Measurements from ENCODE around the gene AURKA.
A peak's percentile ranks its signal among the peaks of the same experiment; 100 is the strongest.
"Not testable (repeated sequence)": the region's sequence is repeated elsewhere in the genome, so short reads cannot be mapped to it uniquely, and the experiment has no call there.

AURKA gene

DNA sequence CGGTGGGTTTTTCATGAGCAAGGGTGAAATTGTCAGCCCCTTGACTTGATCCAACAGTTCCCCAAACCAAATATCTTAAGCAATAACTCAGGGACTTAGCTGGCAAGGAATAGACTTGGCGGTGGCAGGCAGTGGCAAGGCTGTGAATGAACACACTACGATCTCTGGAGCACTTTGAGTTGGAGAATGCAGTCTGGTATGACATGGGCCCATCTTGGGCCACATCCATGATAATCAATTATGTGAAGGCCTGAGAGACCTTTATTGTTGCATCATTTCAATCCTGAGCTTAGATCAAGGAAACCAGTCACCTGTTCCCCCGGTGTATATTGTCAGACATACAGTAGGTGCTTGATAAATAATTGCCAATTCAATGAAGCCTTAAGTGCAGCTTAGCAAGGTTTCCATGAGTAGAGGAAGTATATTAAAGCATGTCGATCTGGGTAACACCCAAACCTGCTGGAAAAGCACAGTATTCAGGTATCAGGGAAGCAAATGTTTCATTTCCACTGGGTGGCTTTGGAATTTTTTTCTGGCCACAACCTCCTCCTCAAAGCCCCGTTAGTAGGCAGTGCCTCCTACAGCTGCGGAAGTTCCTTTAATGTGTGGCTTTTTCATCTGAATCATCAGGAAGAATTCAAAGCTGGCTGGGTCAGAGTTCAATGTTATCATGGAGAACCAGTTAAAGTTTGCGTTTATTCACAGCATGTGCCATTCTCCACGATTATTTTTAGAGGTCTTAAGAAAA is 30.2 kb upstream of the AURKA start:
- no peak for DNase-seq (ENCODE audit: low read depth, low spot score)

DNA sequence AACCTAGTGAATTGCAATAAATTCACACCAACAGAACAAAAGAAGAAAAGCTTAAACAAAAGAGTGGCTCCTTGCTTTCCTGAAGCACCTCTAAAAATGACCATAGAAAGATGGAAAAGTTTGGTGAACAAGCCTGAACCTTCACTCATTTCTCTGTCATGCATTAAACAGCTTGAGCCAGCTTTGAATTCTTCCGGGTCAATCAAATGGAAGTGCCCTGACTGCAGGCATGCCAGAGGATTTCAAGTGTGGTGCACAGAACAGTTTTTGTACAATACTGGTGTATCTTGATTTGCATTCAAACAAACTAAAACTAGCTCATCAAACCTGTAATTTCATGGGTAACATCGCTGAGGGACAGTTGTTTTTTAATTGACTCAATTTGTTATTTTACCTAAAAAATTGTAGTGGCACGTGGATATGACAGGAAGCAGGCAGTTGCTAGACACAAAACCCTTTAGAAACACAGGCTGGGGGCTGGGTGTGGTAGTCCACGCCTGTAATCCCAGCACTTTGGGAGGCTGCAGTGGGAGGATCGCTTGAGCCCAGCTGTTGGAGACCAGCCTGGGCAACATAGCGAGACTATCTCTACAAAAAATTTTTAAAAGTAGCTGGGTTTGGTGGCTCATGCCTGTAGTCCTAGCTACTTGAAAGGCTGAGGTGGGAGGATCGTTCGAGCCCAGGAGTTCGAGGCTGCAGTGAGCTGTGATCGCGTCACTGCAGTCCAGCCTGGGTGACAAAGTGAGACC is 29.1 kb upstream of the AURKA start:
- no peak for DNase-seq (ENCODE audit: low read depth, low spot score)

DNA sequence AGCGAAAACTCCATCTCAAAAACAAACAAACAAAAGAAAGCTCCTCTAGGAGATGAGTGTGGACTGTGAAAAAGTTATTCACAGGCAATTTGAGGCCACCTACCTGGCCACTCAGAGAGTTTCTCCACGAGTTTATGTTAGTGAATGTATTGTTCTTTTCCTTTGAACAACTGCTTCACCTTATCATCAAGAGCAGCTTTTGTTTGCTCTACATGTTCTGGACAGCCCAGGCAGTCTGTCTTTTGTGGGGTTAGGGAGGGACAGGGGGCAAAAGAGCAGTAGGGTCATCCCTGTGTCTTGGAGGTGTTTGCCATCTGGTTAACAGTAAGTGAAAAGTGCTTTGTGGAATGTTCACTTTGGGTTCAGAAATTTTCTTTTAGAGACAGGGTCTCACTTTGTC is 28.0 kb upstream of the AURKA start:
- no peak for DNase-seq (ENCODE audit: low read depth, low spot score)

DNA sequence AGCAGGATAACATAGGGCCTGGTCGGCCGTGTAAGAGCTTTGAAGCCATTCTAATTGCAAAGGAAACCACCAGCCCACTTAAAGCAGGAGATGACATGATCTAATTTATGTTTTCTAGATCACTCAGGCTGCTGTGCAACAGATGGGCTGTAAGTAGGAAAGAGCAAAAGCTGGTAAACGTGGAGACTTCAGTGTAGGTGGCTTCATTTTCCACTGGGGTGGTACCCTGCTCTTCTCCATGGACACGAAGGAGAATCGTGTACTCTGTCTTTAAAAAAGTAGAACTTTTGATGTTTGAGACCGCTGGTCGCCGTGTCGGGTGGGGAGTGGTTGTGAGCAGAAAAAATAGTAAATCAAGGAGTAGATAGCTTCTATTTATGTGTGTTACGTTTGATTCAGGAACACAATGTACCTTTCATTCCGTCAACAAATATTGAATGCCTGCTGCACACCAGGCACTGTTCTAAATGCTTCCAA is 26.4 kb upstream of the AURKA start:
- DNase-seq (ENCODE audit: low read depth, low spot score) = no peak

DNA sequence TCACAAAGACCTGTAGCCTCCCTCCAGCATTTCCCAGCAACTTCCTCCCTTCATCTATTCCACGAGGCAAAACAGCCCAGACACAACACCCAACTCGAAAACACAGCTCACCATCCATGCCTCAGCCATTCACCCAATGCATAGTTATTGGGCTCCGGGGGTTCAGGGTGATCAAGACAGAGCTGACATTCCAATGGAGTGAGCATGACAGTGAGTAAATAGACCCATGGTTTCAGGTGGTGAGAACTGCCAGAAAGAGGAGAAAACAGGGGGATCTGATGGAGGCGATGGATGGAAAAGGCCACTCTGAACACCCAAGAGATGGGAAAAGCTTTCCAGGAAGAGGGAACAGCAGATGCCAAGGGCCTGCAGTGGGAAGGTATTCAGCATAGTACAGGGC is 25.9 kb upstream of the AURKA start:
- no peak for DNase-seq (ENCODE audit: low read depth, low spot score)

- no peak for DNase-seq (ENCODE audit: low read depth, low spot score)
Observed at GRCh38 chr20:56417402-56417801, 25.4 kb upstream of the AURKA start.

GRCh38 chr20:56414842-56415765 is 23.1 kb upstream of the AURKA start:
- no peak for DNase-seq (ENCODE audit: low read depth, low spot score)

- no peak for DNase-seq (ENCODE audit: low read depth, low spot score)
Observed at GRCh38 chr20:56412949-56413348, 20.9 kb upstream of the AURKA start.

- no peak for DNase-seq (ENCODE audit: low read depth, low spot score)
Observed at GRCh38 chr20:56412473-56412790, 20.4 kb upstream of the AURKA start.

DNA sequence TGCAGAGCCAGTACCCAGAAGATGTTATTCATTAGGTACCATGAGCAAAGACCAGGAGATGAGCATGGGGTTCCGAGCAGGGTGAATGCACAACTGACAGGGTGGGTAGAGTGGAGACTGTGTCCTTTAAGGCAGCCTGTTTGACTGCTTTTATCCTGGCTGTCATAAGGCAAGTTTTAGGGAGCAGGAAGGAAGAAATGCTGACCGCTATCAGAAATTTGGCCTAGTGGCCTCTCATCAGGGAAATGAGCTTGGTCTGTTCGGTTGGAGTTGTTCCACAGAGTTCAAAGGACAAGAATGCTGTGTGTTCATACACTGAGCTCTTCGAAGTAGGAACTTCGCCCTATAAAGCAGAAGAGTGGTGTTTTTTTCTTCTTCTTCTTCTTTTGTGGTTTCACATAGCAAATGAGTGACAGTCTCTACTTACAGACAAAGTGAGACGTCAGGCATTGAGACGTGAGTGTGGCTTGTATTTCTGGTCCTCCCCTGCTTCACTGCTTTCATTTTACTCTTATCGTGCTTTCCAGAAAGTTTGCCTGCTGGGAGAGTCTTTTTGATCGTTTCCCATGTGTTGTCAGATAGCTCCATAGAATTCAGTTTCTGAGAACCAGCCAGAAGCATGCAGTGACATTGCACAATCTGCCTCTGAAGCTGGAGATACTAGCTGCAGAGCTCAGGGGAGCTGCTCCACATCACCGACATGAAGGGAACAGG is 19.9 kb upstream of the AURKA start, which contains the start of gene CASS4:
Gene CASS4 (plus strand): TSS at position 502 of the 714 bp plus-strand sequence. CDS start 199 bp downstream, at position 701.
- peak; percentile 43 for DNase-seq (ENCODE audit: low read depth, low spot score)

DNA sequence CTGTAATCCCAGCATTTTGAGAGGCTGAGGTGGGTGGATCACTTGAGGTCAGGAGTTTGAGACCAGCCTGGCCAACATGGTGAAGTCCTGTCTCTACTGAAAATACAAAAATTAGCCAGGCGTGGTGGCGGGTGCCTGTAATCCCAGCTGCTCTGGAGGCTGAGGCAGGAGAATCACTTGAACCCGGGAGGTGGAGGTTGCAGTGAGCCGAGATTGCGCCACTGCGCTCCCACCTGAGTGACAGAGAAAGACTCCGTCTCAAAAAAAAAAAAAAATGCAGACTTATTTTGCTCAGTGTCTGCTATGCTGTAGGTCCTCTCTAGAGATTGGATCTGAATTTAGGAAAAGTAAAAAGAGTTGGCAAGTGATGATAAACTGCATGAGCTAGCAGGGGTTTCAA is 19.3 kb upstream of the AURKA start:
- DNase-seq (ENCODE audit: low read depth, low spot score) = not testable (repeated sequence)

DNA sequence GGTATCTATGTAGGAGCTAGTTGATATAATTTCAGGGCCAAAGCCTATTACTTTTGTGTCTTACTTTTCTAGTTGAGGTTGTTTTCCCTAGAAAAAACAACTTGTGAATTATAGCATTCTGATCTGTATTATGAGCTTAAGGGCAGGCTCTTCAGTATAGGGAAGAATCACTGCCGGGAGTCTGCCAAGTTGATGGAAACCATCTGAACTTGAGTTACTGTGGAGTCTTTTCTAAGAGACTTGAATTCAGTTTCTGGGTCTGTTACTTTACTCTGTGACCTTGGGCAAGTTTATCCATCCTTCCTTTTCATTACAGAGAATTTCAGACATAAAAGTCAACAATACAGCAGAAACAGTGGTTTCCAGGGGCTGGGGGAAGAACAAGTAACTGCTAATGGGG is 17.9 kb upstream of the AURKA start:
- DNase-seq (ENCODE audit: low read depth, low spot score) = no peak

- DNase-seq (ENCODE audit: low read depth, low spot score) = no peak
Observed at GRCh38 chr20:56409521-56409920, 17.5 kb upstream of the AURKA start.

DNA sequence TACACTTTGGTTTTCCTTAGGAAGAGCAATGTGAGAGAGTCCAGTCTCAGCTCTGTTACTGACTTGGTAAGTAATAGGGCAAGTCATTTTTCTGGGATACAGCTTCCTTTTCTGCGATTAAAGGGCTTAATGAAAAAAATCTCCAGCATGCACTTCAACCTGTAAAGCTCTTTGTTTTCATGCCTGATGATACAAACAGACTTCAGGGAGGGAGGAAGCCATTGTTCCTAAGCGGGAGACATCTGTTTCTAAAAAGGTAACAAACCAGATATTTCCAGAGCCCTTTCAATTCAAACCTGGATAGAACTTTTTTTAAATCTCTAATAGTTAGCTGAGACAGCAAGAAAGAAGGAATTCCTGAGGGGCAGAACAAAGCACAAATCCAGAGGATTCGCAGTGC is 14.9 kb upstream of the AURKA start:
- no peak for DNase-seq (ENCODE audit: low read depth, low spot score)

- not testable (repeated sequence) for DNase-seq (ENCODE audit: low read depth, low spot score)
Observed at GRCh38 chr20:56405356-56405755, 13.3 kb upstream of the AURKA start.

- DNase-seq (ENCODE audit: low read depth, low spot score) = no peak
Observed at GRCh38 chr20:56403465-56403864, 11.4 kb upstream of the AURKA start.

- peak; percentile 66 for DNase-seq (ENCODE audit: low read depth, low spot score)
Observed at GRCh38 chr20:56400001-56400640, 8.1 kb upstream of the AURKA start.

DNA sequence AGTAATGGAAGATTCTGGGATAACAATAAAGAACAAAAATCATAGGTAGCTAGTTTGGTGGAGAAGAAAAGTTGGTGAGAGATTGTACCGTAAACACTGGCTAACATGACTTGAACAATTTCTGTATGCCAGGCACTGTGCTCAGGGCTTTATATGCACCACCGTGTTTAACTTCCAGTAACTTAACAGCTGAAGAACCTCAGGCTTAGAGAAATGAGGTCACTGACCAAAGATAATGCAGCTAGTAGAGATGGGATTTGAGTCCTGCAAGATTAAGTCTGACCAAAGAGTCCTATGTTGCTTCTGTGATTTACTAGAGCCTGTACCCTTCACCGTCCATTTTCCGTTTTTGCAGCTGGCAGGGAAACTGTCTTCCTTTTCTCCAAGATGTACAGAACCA is 3.2 kb upstream of the AURKA start:
- DNase-seq (ENCODE audit: low read depth, low spot score) = no peak

- DNase-seq (ENCODE audit: low read depth, low spot score) = no peak
Observed at GRCh38 chr20:56393653-56394052, 1.6 kb upstream of the AURKA start.

GRCh38 chr20:56392881-56393482 is 967 bp upstream of the AURKA start:
- DNase-seq (ENCODE audit: low read depth, low spot score) = no peak
